Neural cell (in vitro differentiated cells): ENCODE results near the gene PPP3CA. TPM values are rescaled to one million over a fixed set of nuclear protein-coding genes. Genes with fewer than 3 reads are reported as not detected.

Source experiments
- H2AFZ ChIP-seq: fragments of 200-600, 300-800 bp; sonication (generic), shearing (Covaris generic); 2 replicates; pipeline ENCODE4 v1.6.0; 2014; ENCODE audit warnings: low read depth, mild to moderate bottlenecking, antibody characterized with exemption, low read length, moderate library complexity
- H3F3A ChIP-seq: fragments of 200-600 bp; shearing (Covaris generic); 2 replicates; pipeline ENCODE4 v1.6.1; 2016; ENCODE audit warnings: mild to moderate bottlenecking, moderate library complexity, mixed read lengths, antibody characterized with exemption, low read length; ENCODE audit not compliant: insufficient read depth, poor library complexity, severe bottlenecking
- H3K27ac ChIP-seq: fragments of 200-600, 300-800 bp; sonication (generic), shearing (Covaris generic); 2 replicates; pipeline ENCODE4 v1.5.1; 2014; ENCODE audit warnings: mild to moderate bottlenecking, low read length, moderate library complexity
- H3K27me3 ChIP-seq: fragments of 300-800, 200-600 bp; sonication (generic), shearing (Covaris generic); 2 replicates; pipeline ENCODE4 v1.6.0; 2014; ENCODE audit warnings: mild to moderate bottlenecking, low read depth, low read length, moderate library complexity; ENCODE audit not compliant: insufficient read depth
- H3K36me3 ChIP-seq: fragments of 300-800, 200-600 bp; sonication (generic), shearing (Covaris generic); 2 replicates; pipeline ENCODE4 v1.5.1; 2014; ENCODE audit warnings: mild to moderate bottlenecking, antibody characterized with exemption, low read length, moderate library complexity; ENCODE audit not compliant: insufficient read depth
- H3K4me2 ChIP-seq: fragments of 300-800, 200-600 bp; sonication (generic), shearing (Covaris generic); 2 replicates; pipeline ENCODE4 v1.6.0; 2014; ENCODE audit warnings: mild to moderate bottlenecking, low read length
- H3K4me3 ChIP-seq: fragments of 300-800, 200-600 bp; sonication (generic), shearing (Covaris generic); 2 replicates; pipeline ENCODE4 v1.5.1; 2014; ENCODE audit warnings: mild to moderate bottlenecking, low read length, moderate library complexity
- H3K79me2 ChIP-seq: fragments of 200-600 bp; shearing (Covaris generic); replicated peaks from 2 replicates; pipeline ENCODE4 v1.6.0; 2014; ENCODE audit warnings: mild to moderate bottlenecking, low read length, moderate library complexity; ENCODE audit not compliant: insufficient read depth
- H3K9ac ChIP-seq: fragments of 300-800, 200-600 bp; sonication (generic), shearing (Covaris generic); 2 replicates; pipeline ENCODE4 v1.6.1; 2016; ENCODE audit warnings: mild to moderate bottlenecking, low read length, mixed read lengths
- H3K9me2 ChIP-seq: fragments of 200-600 bp; shearing (Covaris generic); 2 replicates; pipeline ENCODE4 v1.6.1; 2016; ENCODE audit warnings: mild to moderate bottlenecking, low read length, mixed read lengths; ENCODE audit not compliant: insufficient read depth
- H3K9me3 ChIP-seq: fragments of 200-600, 300-800 bp; sonication (generic), shearing (Covaris generic); 2 replicates; pipeline ENCODE4 v1.6.1; 2016; ENCODE audit warnings: mild to moderate bottlenecking, mixed run types, low read length, moderate library complexity, mixed read lengths
- H4K20me1 ChIP-seq: fragments of 200-600 bp; shearing (Covaris generic); 2 replicates; pipeline ENCODE4 v1.6.1; 2016; ENCODE audit warnings: mild to moderate bottlenecking, mixed run types; ENCODE audit not compliant: insufficient read depth
- EP300 ChIP-seq: fragments of 450-650 bp; conservative IDR thresholded peaks from 2 replicates; pipeline ENCODE4 v1.6.1; 2014; ENCODE audit warnings: antibody characterized with exemption, mild to moderate bottlenecking, moderate library complexity; ENCODE audit not compliant: poor library complexity, severe bottlenecking
- EZH2 ChIP-seq: fragments of 200-600, 300-800 bp; shearing (Covaris generic), sonication (generic); IDR thresholded peaks from 2 replicates; pipeline ENCODE4 v1.6.1; 2014; ENCODE audit warnings: antibody characterized with exemption, low read length, borderline replicate concordance, mild to moderate bottlenecking; ENCODE audit not compliant: insufficient read depth, poor library complexity, severe bottlenecking
- MXI1 ChIP-seq: fragments of 450-650 bp; conservative IDR thresholded peaks from 2 replicates; pipeline ENCODE4 v1.6.1; 2014; ENCODE audit warnings: antibody characterized with exemption, mild to moderate bottlenecking; ENCODE audit not compliant: poor library complexity, severe bottlenecking
- POLR2AphosphoS5 ChIP-seq: IDR thresholded peaks from 2 replicates; pipeline ENCODE4 v1.6.1; 2012
- RAD21 ChIP-seq: fragments of 450-650 bp; conservative IDR thresholded peaks from 2 replicates; pipeline ENCODE4 v1.6.1; 2014; ENCODE audit warnings: antibody characterized with exemption, mild to moderate bottlenecking, moderate library complexity
- SMC3 ChIP-seq: fragments of 450-650 bp; conservative IDR thresholded peaks from 2 replicates; pipeline ENCODE4 v1.6.1; 2014; ENCODE audit warnings: antibody characterized with exemption, mild to moderate bottlenecking, moderate library complexity; ENCODE audit not compliant: poor library complexity
- TAF1 ChIP-seq: IDR thresholded peaks from 2 replicates; pipeline ENCODE4 v1.6.1; 2012; ENCODE audit warnings: low read depth
- polyA plus RNA-seq: library from polyadenylated mRNA; depleted of rRNA; stranded (reverse); fragments of >200 nt; gene quantifications from 2 replicates; pipeline ENCODE4 v1.2.3, GENCODE V29; 2014
- TF ChIP-seq, protein P1 (sequence below): fragments of 450-650 bp; IDR thresholded peaks from 2 replicates; pipeline ENCODE4 v1.5.1; 2014; ENCODE audit warnings: antibody characterized with exemption, mild to moderate bottlenecking, moderate library complexity; ENCODE audit not compliant: poor library complexity, severe bottlenecking
- TF ChIP-seq, protein P2 (sequence below): IDR thresholded peaks from 2 replicates; pipeline ENCODE4 v1.6.1; 2012; ENCODE audit warnings: borderline replicate concordance

Gene PPP3CA
- polyA plus RNA-seq, 1 donor from 2014 or later: 78.2 TPM

DNA sequence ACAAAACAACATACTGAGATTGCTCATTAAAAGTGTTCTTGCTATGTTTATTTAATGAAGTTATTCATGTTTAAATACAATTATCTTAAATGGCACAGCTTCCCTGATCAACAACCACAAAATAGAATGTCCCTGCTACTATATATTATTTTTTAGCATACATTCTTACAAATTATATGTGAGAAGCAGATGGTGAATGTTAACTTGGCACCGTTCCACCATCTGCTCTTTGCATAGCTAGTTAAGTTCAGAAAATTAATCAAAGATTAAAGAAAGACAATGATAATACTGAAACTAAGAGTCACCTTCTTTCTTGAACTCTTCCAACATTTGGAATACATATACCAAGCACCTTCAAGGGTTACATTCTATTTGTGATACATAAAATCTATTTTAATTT lies 94.2 kb downstream of the PPP3CA start:
- H3F3A ChIP-seq: no peaks in the 10 kb centered on the region
- H3K4me3 ChIP-seq: no peak overlapping the region
- no peak overlapping the region for H2AFZ ChIP-seq
- no peaks in the 10 kb centered on the region for H3K9me2 ChIP-seq
- no peak overlapping the region for H3K9ac ChIP-seq
- H3K36me3 ChIP-seq: no peaks in the 10 kb centered on the region
- no peak overlapping the region for H3K4me2 ChIP-seq
- H3K27me3 ChIP-seq: no peaks in the 10 kb centered on the region
- no peaks in the 10 kb centered on the region for H3K9me3 ChIP-seq
- H3K27ac ChIP-seq: no peak overlapping the region
- no peaks in the 10 kb centered on the region for H4K20me1 ChIP-seq
- no peaks in the 10 kb centered on the region for H3K79me2 ChIP-seq
- TF ChIP-seq EZH2: no peak
- no peak for TF ChIP-seq RAD21
- TF ChIP-seq, protein P1, sequence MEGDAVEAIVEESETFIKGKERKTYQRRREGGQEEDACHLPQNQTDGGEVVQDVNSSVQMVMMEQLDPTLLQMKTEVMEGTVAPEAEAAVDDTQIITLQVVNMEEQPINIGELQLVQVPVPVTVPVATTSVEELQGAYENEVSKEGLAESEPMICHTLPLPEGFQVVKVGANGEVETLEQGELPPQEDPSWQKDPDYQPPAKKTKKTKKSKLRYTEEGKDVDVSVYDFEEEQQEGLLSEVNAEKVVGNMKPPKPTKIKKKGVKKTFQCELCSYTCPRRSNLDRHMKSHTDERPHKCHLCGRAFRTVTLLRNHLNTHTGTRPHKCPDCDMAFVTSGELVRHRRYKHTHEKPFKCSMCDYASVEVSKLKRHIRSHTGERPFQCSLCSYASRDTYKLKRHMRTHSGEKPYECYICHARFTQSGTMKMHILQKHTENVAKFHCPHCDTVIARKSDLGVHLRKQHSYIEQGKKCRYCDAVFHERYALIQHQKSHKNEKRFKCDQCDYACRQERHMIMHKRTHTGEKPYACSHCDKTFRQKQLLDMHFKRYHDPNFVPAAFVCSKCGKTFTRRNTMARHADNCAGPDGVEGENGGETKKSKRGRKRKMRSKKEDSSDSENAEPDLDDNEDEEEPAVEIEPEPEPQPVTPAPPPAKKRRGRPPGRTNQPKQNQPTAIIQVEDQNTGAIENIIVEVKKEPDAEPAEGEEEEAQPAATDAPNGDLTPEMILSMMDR: no peak
- TF ChIP-seq, protein P2, sequence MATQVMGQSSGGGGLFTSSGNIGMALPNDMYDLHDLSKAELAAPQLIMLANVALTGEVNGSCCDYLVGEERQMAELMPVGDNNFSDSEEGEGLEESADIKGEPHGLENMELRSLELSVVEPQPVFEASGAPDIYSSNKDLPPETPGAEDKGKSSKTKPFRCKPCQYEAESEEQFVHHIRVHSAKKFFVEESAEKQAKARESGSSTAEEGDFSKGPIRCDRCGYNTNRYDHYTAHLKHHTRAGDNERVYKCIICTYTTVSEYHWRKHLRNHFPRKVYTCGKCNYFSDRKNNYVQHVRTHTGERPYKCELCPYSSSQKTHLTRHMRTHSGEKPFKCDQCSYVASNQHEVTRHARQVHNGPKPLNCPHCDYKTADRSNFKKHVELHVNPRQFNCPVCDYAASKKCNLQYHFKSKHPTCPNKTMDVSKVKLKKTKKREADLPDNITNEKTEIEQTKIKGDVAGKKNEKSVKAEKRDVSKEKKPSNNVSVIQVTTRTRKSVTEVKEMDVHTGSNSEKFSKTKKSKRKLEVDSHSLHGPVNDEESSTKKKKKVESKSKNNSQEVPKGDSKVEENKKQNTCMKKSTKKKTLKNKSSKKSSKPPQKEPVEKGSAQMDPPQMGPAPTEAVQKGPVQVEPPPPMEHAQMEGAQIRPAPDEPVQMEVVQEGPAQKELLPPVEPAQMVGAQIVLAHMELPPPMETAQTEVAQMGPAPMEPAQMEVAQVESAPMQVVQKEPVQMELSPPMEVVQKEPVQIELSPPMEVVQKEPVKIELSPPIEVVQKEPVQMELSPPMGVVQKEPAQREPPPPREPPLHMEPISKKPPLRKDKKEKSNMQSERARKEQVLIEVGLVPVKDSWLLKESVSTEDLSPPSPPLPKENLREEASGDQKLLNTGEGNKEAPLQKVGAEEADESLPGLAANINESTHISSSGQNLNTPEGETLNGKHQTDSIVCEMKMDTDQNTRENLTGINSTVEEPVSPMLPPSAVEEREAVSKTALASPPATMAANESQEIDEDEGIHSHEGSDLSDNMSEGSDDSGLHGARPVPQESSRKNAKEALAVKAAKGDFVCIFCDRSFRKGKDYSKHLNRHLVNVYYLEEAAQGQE: no peak
- no peak for TF ChIP-seq TAF1
- TF ChIP-seq MXI1: no peak
- TF ChIP-seq SMC3: no peak
- TF ChIP-seq EP300: no peak
- TF ChIP-seq POLR2AphosphoS5: no peak

DNA sequence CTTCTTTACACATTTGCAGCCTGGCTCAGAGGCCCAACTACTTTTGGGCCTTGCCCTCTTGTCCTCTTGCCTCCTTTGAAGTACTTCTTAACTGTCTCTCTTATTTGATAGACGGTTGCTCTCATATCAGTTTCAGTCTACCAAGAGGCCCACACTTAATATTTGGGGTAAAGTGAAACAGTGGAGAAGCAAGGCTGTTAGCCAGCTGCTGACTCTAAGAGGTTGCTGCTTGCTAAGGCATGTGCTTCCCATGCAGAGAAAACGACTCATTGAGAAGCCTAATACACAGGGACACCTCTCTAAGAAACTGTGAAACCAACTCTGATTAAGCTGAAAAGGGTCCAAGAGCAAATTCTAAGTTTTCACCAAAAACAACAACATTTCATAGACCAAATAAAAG lies 94.6 kb downstream of the PPP3CA start:
- H3K4me3 ChIP-seq: no peak overlapping the region
- no peaks in the 10 kb centered on the region for H3K36me3 ChIP-seq
- H3K4me2 ChIP-seq: no peak overlapping the region
- no peak overlapping the region for H3K27ac ChIP-seq
- H2AFZ ChIP-seq: no peak overlapping the region
- H3K79me2 ChIP-seq: no peaks in the 10 kb centered on the region
- no peaks in the 10 kb centered on the region for H3F3A ChIP-seq
- TF ChIP-seq EP300 (no peak), POLR2AphosphoS5 (no peak), RAD21 (no peak), MXI1 (no peak), SMC3 (no peak), EZH2 (no peak), TAF1 (no peak)
- TF ChIP-seq, protein P1: no peak
- TF ChIP-seq, protein P2: no peak
- H3K9ac ChIP-seq: no peak overlapping the region
- no peaks in the 10 kb centered on the region for H3K27me3 ChIP-seq
- H3K9me3 ChIP-seq: no peaks in the 10 kb centered on the region
- H4K20me1 ChIP-seq: no peaks in the 10 kb centered on the region
- H3K9me2 ChIP-seq: no peaks in the 10 kb centered on the region
